Neural progenitor cell (in vitro differentiated cells): Measurements from ENCODE around the gene TENT5C.

ENCODE experiments used
- EZH2 ChIP-seq: fragments of 200-600 bp; sonication (generic); IDR thresholded peaks from 2 replicates; pipeline ENCODE4 v1.6.1; 2017; ENCODE audit warnings: antibody characterized with exemption, mild to moderate bottlenecking, moderate library complexity
- TF ChIP-seq, protein P1 (sequence below): fragments of 200-600 bp; sonication (generic); IDR thresholded peaks from 2 replicates; pipeline ENCODE4 v1.5.1; 2017; ENCODE audit warnings: antibody characterized with exemption, mild to moderate bottlenecking

DNA sequence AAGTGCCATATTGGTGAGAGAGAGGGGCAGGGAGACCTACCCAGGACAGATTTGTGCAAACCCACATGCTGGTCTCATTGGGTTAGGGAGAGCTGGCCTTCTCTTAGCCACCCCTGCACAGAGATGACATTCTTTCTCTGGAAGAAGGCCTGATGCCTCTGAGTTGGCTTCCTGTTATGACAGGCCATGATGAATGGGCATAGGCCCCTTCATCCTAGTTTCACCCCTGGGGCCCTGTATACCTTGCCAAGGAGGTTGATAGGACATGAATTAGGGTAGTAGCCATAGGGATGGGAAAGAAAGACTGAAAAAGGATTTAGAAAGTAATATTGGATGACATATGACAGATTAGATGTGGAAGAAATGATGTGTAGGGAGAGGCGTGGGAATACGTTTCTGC lies 46.6 kb downstream of the TENT5C start:
- TF ChIP-seq EZH2 = no peak
- TF ChIP-seq, protein P1, sequence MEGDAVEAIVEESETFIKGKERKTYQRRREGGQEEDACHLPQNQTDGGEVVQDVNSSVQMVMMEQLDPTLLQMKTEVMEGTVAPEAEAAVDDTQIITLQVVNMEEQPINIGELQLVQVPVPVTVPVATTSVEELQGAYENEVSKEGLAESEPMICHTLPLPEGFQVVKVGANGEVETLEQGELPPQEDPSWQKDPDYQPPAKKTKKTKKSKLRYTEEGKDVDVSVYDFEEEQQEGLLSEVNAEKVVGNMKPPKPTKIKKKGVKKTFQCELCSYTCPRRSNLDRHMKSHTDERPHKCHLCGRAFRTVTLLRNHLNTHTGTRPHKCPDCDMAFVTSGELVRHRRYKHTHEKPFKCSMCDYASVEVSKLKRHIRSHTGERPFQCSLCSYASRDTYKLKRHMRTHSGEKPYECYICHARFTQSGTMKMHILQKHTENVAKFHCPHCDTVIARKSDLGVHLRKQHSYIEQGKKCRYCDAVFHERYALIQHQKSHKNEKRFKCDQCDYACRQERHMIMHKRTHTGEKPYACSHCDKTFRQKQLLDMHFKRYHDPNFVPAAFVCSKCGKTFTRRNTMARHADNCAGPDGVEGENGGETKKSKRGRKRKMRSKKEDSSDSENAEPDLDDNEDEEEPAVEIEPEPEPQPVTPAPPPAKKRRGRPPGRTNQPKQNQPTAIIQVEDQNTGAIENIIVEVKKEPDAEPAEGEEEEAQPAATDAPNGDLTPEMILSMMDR = no peak
